Astrocyte (in vitro differentiated cells and primary cell): ENCODE data around the gene GHRH. TPM values are rescaled to one million over a fixed set of nuclear protein-coding genes. Genes with fewer than 3 reads are reported as not detected.

ENCODE experiments used
- DNase-seq: peaks from one replicate; pipeline ENCODE4 v3.0.0-alpha.2; 2010; ENCODE audit warnings: low read depth
- FAIRE-seq: peaks from 2 replicates; lab custom pipeline; 2011; peaks lifted over from hg19 to GRCh38; lab: Jason Lieb, UNC
- H2AFZ ChIP-seq: 2 replicates; pipeline ENCODE4 v1.6.0; 2012; ENCODE audit warnings: low read depth, low read length, inconsistent platforms
- H3K27ac ChIP-seq: 2 replicates; pipeline ENCODE4 v1.5.1; 2011; ENCODE audit warnings: low read depth, low read length, inconsistent platforms
- H3K27me3 ChIP-seq: 2 replicates; pipeline ENCODE4 v1.6.0; 2011; ENCODE audit warnings: low read length, inconsistent platforms; ENCODE audit not compliant: insufficient read depth
- H3K36me3 ChIP-seq: 2 replicates; pipeline ENCODE4 v1.5.1; 2011; ENCODE audit warnings: low read length, inconsistent platforms; ENCODE audit not compliant: insufficient read depth
- H3K4me1 ChIP-seq: 2 replicates; pipeline ENCODE4 v1.5.1; 2011; ENCODE audit warnings: low read length, inconsistent platforms; ENCODE audit not compliant: insufficient read depth
- H3K4me2 ChIP-seq: 2 replicates; pipeline ENCODE4 v1.6.0; 2012; ENCODE audit warnings: low read length, inconsistent platforms
- H3K4me3 ChIP-seq: 2 replicates; pipeline ENCODE4 v1.5.1; 2011; ENCODE audit warnings: low read depth, mild to moderate bottlenecking, low read length, inconsistent platforms; ENCODE audit not compliant: insufficient read depth
- H3K79me2 ChIP-seq: 2 replicates; pipeline ENCODE4 v1.6.0; 2012; ENCODE audit warnings: mild to moderate bottlenecking, low read length, inconsistent platforms; ENCODE audit not compliant: insufficient read depth
- H3K9ac ChIP-seq: 2 replicates; pipeline ENCODE4 v1.6.0; 2012; ENCODE audit warnings: mild to moderate bottlenecking, low read length, inconsistent platforms
- H3K9me3 ChIP-seq: 2 replicates; pipeline ENCODE4 v1.5.1; 2012; ENCODE audit warnings: low read depth, mild to moderate bottlenecking, low read length, inconsistent platforms; ENCODE audit not compliant: insufficient read depth
- H4K20me1 ChIP-seq: 2 replicates; pipeline ENCODE4 v1.6.0; 2012; ENCODE audit warnings: low read length, inconsistent platforms; ENCODE audit not compliant: insufficient read depth
- H3K27ac Mint-ChIP-seq: one replicate; pipeline ENCODE4 v1.8.0; 2021; ENCODE audit warnings: mild to moderate bottlenecking, mixed read lengths; ENCODE audit not compliant: unreplicated experiment
- H3K27me3 Mint-ChIP-seq: one replicate; pipeline ENCODE4 v1.8.0; 2021; ENCODE audit warnings: low read depth, mixed read lengths; ENCODE audit not compliant: unreplicated experiment
- H3K36me3 Mint-ChIP-seq: one replicate; pipeline ENCODE4 v1.8.0; 2021; ENCODE audit warnings: low read depth, mixed read lengths; ENCODE audit not compliant: unreplicated experiment
- H3K4me1 Mint-ChIP-seq: one replicate; pipeline ENCODE4 v1.8.0; 2021; ENCODE audit warnings: low read depth, mixed read lengths; ENCODE audit not compliant: unreplicated experiment
- H3K4me3 Mint-ChIP-seq: one replicate; pipeline ENCODE4 v1.8.0; 2021; ENCODE audit warnings: mild to moderate bottlenecking, moderate library complexity, mixed read lengths; ENCODE audit not compliant: unreplicated experiment
- H3K9me3 Mint-ChIP-seq: one replicate; pipeline ENCODE4 v1.8.0; 2021; ENCODE audit warnings: mild to moderate bottlenecking, mixed read lengths; ENCODE audit not compliant: unreplicated experiment
- CTCF ChIP-seq: IDR thresholded peaks from 2 replicates; pipeline ENCODE4 v1.5.1; 2011; ENCODE audit warnings: low read depth, mild to moderate bottlenecking, inconsistent platforms, low read length, moderate library complexity; ENCODE audit not compliant: insufficient read depth
- EZH2 ChIP-seq: IDR thresholded peaks from 2 replicates; pipeline ENCODE4 v1.6.1; 2012; ENCODE audit warnings: mild to moderate bottlenecking, low read length, inconsistent platforms; ENCODE audit not compliant: insufficient read depth
- total RNA-seq: library from RNA; stranded (reverse); gene quantifications from 2 replicates; pipeline ENCODE4 v1.2.1, GENCODE V29; 2021

GHRH gene
- total RNA-seq, 1 donor from 2014 or later, result not detected

- H4K20me1 ChIP-seq, result peaks cover 22% of the 10 kb centered on the region
- TF ChIP-seq CTCF (no peak), EZH2 (no peak)
- H3K9ac ChIP-seq, result no peak overlapping the region
- Mint-ChIP-seq H3K4me3 (no peak overlapping the region), H3K9me3 (no peaks in the 10 kb centered on the region), H3K4me1 (no peaks in the 10 kb centered on the region), H3K27me3 (no peaks in the 10 kb centered on the region), H3K27ac (no peak overlapping the region), H3K36me3 (peaks cover 2% of the 10 kb centered on the region)
- no peaks in the 10 kb centered on the region for H3K9me3 ChIP-seq
- no peaks in the 10 kb centered on the region for H3K79me2 ChIP-seq
- H3K36me3 ChIP-seq, result peaks cover 29% of the 10 kb centered on the region
- H3K4me3 ChIP-seq, result no peak overlapping the region
- H2AFZ ChIP-seq, result no peak overlapping the region
- no peak for DNase-seq
- H3K4me2 ChIP-seq, result no peak overlapping the region
- FAIRE-seq, result no peak
- H3K27ac ChIP-seq, result no peak overlapping the region
- no peaks in the 10 kb centered on the region for H3K27me3 ChIP-seq
- no peaks in the 10 kb centered on the region for H3K4me1 ChIP-seq
These were observed 17.0 kb downstream of the GHRH start for GRCh38 chr20:37244572-37244957.

GRCh38 chr20:37243937-37244571, 17.6 kb downstream of the GHRH start:
- Histone ChIP-seq H4K20me1 (peaks cover 28% of the 10 kb centered on the region), H3K4me3 (no peak overlapping the region), H3K27me3 (no peaks in the 10 kb centered on the region), H3K4me1 (no peaks in the 10 kb centered on the region), H2AFZ (no peak overlapping the region), H3K9ac (no peak overlapping the region), H3K79me2 (no peaks in the 10 kb centered on the region), H3K9me3 (no peaks in the 10 kb centered on the region), H3K4me2 (no peak overlapping the region), H3K36me3 (peaks cover 34% of the 10 kb centered on the region), H3K27ac (no peak overlapping the region)
- Mint-ChIP-seq H3K36me3 (peaks cover 2% of the 10 kb centered on the region), H3K27me3 (no peaks in the 10 kb centered on the region), H3K27ac (no peak overlapping the region), H3K4me1 (no peaks in the 10 kb centered on the region), H3K4me3 (no peak overlapping the region), H3K9me3 (no peaks in the 10 kb centered on the region)
- FAIRE-seq, result no peak
- DNase-seq, result no peak
- TF ChIP-seq EZH2, result no peak
- no peak for TF ChIP-seq CTCF
